ENCODE results near the gene LRRN1.

The LRRN1 gene

DNA sequence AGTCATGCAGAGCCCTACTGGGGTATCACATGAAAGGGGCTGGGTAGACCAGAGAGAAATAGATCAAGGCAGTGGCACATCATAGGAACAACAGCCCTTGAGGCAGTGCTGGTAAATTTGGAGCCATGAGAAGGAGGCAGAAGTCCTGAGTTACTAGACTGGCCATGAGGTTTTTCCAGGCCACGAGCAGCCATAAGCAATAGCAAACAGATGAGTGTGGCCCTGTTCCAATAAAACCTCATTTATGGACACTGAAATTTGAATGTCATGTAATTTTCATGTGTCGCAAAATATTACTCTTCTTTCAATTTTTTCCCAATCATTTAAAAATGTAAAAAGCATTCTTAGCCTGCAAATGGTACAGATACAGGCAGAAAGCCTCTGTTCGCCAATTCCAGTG is 28.1 kb upstream of the LRRN1 start:
- Histone ChIP-seq H3K79me2 (ENCODE audit: low read length) (no peaks in the 10 kb centered on the region), H3K4me1 (ENCODE audit: low read length) (no peaks in the 10 kb centered on the region), H3K4me3 (ENCODE audit: low read length) (no peak overlapping the region), H3K4me2 (ENCODE audit: low read length) (no peak overlapping the region), H3K27me3 (ENCODE audit: low read depth, low read length) (no peaks in the 10 kb centered on the region), H3K9me3 (ENCODE audit: insufficient read depth, low read length) (peaks cover 6% of the 10 kb centered on the region; the same call in 1 of the 2 replicates), H2AFZ (ENCODE audit: low read depth, low read length) (no peak overlapping the region), H3K27ac (ENCODE audit: low read length) (no peak overlapping the region), H3K9ac (ENCODE audit: low read length) (no peak overlapping the region), H3K36me3 (replicated peaks; ENCODE audit: low read depth, low read length) (no peaks in the 10 kb centered on the region), H4K20me1 (ENCODE audit: insufficient read depth, low read length) (no peaks in the 10 kb centered on the region)
- TF ChIP-seq EZH2phosphoT487 (IDR thresholded peaks at IDR 0.05; ENCODE audit: low read depth): no peak
- TF ChIP-seq, protein P1, sequence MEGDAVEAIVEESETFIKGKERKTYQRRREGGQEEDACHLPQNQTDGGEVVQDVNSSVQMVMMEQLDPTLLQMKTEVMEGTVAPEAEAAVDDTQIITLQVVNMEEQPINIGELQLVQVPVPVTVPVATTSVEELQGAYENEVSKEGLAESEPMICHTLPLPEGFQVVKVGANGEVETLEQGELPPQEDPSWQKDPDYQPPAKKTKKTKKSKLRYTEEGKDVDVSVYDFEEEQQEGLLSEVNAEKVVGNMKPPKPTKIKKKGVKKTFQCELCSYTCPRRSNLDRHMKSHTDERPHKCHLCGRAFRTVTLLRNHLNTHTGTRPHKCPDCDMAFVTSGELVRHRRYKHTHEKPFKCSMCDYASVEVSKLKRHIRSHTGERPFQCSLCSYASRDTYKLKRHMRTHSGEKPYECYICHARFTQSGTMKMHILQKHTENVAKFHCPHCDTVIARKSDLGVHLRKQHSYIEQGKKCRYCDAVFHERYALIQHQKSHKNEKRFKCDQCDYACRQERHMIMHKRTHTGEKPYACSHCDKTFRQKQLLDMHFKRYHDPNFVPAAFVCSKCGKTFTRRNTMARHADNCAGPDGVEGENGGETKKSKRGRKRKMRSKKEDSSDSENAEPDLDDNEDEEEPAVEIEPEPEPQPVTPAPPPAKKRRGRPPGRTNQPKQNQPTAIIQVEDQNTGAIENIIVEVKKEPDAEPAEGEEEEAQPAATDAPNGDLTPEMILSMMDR (IDR thresholded peaks at IDR 0.05; ENCODE audit: low read depth, low read length): no peak

DNA sequence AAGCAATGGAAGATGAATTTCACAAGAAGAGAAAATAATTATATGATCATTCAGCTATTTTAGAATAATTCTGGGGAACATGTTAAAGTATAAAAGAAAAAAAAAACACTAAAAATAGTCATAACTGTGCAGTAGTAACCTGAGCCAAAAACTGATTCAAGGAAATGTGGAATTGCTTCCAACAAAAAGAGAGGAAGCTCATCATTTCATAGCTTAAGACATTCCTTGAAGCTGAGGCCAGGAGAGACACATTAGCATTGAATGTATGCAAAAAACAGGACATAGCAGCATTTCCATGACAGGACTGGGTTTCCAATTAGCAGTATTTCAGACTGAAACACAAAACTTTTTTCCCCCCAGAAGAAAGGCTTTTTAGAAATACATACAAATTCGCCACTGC is 27.7 kb upstream of the LRRN1 start:
- no peak overlapping the region for H3K4me2 ChIP-seq (ENCODE audit: low read length)
- no peak overlapping the region for H3K9ac ChIP-seq (ENCODE audit: low read length)
- no peak overlapping the region for H3K27ac ChIP-seq (ENCODE audit: low read length)
- H3K79me2 ChIP-seq (ENCODE audit: low read length): no peaks in the 10 kb centered on the region
- no peaks in the 10 kb centered on the region for H3K4me1 ChIP-seq (ENCODE audit: low read length)
- H4K20me1 ChIP-seq (ENCODE audit: insufficient read depth, low read length): no peaks in the 10 kb centered on the region
- H3K4me3 ChIP-seq (ENCODE audit: low read length): no peak overlapping the region
- TF ChIP-seq, protein P1 (IDR thresholded peaks at IDR 0.05; ENCODE audit: low read depth, low read length): no peak
- no peak for TF ChIP-seq EZH2phosphoT487 (IDR thresholded peaks at IDR 0.05; ENCODE audit: low read depth)
- H2AFZ ChIP-seq (ENCODE audit: low read depth, low read length): no peak overlapping the region
- H3K36me3 ChIP-seq (replicated peaks; ENCODE audit: low read depth, low read length): no peaks in the 10 kb centered on the region
- H3K9me3 ChIP-seq (ENCODE audit: insufficient read depth, low read length): peaks cover 6% of the 10 kb centered on the region; the same call in 1 of the 2 replicates
- no peaks in the 10 kb centered on the region for H3K27me3 ChIP-seq (ENCODE audit: low read depth, low read length)

DNA sequence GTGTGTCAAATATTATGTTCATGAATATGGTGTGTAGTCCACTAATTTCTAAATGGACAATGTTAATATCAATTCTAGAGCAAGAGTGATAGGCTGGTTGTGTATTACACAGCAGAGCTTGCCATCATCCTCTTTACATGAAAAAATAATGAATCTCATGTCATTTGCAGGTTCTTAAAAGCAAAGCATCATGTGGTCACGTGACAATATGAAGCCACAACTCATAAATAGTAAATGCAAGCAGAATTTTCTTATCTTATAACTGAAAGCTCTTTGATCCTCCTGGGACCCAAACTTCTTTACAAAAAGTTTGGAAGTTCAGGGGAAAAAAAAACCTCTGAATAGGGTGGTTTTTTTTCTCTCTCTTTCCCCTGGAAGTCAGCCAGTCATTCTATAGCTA is 26.9 kb upstream of the LRRN1 start:
- Histone ChIP-seq H3K9ac (ENCODE audit: low read length) (no peak overlapping the region), H3K4me2 (ENCODE audit: low read length) (no peak overlapping the region), H3K4me3 (ENCODE audit: low read length) (no peak overlapping the region), H3K79me2 (ENCODE audit: low read length) (no peaks in the 10 kb centered on the region), H3K27me3 (ENCODE audit: low read depth, low read length) (no peaks in the 10 kb centered on the region), H2AFZ (ENCODE audit: low read depth, low read length) (no peak overlapping the region), H3K4me1 (ENCODE audit: low read length) (no peaks in the 10 kb centered on the region), H4K20me1 (ENCODE audit: insufficient read depth, low read length) (no peaks in the 10 kb centered on the region), H3K36me3 (replicated peaks; ENCODE audit: low read depth, low read length) (no peaks in the 10 kb centered on the region), H3K27ac (ENCODE audit: low read length) (no peak overlapping the region), H3K9me3 (ENCODE audit: insufficient read depth, low read length) (peaks cover 6% of the 10 kb centered on the region; the same call in 1 of the 2 replicates)
- TF ChIP-seq, protein P1 (IDR thresholded peaks at IDR 0.05; ENCODE audit: low read depth, low read length): no peak
- no peak for TF ChIP-seq EZH2phosphoT487 (IDR thresholded peaks at IDR 0.05; ENCODE audit: low read depth)

DNA sequence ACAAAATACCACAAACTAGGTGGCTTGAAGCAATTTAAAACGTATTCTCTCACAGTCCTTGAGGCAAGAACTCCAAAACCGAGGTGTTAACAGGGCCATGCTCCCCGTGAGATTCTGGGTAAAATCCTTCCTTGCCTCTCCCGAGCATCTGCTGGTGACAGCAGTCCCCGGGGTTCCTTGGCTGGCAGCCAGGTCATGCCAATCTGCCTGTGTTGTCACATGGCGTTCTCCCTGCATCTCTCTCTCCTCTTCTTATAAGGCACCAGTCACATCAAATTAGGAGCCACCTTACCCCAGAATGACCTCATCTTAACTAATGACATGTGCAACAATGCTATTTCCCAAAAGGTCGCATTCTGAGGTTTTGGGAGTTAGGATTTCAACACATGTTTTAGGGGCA is 26.3 kb upstream of the LRRN1 start:
- no peaks in the 10 kb centered on the region for H3K4me1 ChIP-seq (ENCODE audit: low read length)
- no peaks in the 10 kb centered on the region for H3K36me3 ChIP-seq (replicated peaks; ENCODE audit: low read depth, low read length)
- H3K9ac ChIP-seq (ENCODE audit: low read length): no peak overlapping the region
- H4K20me1 ChIP-seq (ENCODE audit: insufficient read depth, low read length): no peaks in the 10 kb centered on the region
- no peak overlapping the region for H3K4me2 ChIP-seq (ENCODE audit: low read length)
- TF ChIP-seq, protein P1 (IDR thresholded peaks at IDR 0.05; ENCODE audit: low read depth, low read length): no peak
- no peak for TF ChIP-seq EZH2phosphoT487 (IDR thresholded peaks at IDR 0.05; ENCODE audit: low read depth)
- no peaks in the 10 kb centered on the region for H3K79me2 ChIP-seq (ENCODE audit: low read length)
- H3K4me3 ChIP-seq (ENCODE audit: low read length): no peak overlapping the region
- H2AFZ ChIP-seq (ENCODE audit: low read depth, low read length): no peak overlapping the region
- H3K9me3 ChIP-seq (ENCODE audit: insufficient read depth, low read length): peaks cover 6% of the 10 kb centered on the region; the same call in 1 of the 2 replicates
- H3K27me3 ChIP-seq (ENCODE audit: low read depth, low read length): no peaks in the 10 kb centered on the region
- no peak overlapping the region for H3K27ac ChIP-seq (ENCODE audit: low read length)
